Neural cell (in vitro differentiated cells): ENCODE results near the gene SLC35C1.

ENCODE experiments used
- EP300 ChIP-seq: fragments of 450-650 bp; conservative IDR thresholded peaks from 2 replicates; pipeline ENCODE4 v1.6.1; 2014; ENCODE audit warnings: antibody characterized with exemption, mild to moderate bottlenecking, moderate library complexity; ENCODE audit not compliant: poor library complexity, severe bottlenecking
- EZH2 ChIP-seq: fragments of 200-600, 300-800 bp; shearing (Covaris generic), sonication (generic); IDR thresholded peaks from 2 replicates; pipeline ENCODE4 v1.6.1; 2014; ENCODE audit warnings: antibody characterized with exemption, low read length, borderline replicate concordance, mild to moderate bottlenecking; ENCODE audit not compliant: insufficient read depth, poor library complexity, severe bottlenecking
- MXI1 ChIP-seq: fragments of 450-650 bp; conservative IDR thresholded peaks from 2 replicates; pipeline ENCODE4 v1.6.1; 2014; ENCODE audit warnings: antibody characterized with exemption, mild to moderate bottlenecking; ENCODE audit not compliant: poor library complexity, severe bottlenecking
- TAF1 ChIP-seq: IDR thresholded peaks from 2 replicates; pipeline ENCODE4 v1.6.1; 2012; ENCODE audit warnings: low read depth
- TF ChIP-seq, protein P1 (sequence below): fragments of 450-650 bp; IDR thresholded peaks from 2 replicates; pipeline ENCODE4 v1.5.1; 2014; ENCODE audit warnings: antibody characterized with exemption, mild to moderate bottlenecking, moderate library complexity; ENCODE audit not compliant: poor library complexity, severe bottlenecking

DNA sequence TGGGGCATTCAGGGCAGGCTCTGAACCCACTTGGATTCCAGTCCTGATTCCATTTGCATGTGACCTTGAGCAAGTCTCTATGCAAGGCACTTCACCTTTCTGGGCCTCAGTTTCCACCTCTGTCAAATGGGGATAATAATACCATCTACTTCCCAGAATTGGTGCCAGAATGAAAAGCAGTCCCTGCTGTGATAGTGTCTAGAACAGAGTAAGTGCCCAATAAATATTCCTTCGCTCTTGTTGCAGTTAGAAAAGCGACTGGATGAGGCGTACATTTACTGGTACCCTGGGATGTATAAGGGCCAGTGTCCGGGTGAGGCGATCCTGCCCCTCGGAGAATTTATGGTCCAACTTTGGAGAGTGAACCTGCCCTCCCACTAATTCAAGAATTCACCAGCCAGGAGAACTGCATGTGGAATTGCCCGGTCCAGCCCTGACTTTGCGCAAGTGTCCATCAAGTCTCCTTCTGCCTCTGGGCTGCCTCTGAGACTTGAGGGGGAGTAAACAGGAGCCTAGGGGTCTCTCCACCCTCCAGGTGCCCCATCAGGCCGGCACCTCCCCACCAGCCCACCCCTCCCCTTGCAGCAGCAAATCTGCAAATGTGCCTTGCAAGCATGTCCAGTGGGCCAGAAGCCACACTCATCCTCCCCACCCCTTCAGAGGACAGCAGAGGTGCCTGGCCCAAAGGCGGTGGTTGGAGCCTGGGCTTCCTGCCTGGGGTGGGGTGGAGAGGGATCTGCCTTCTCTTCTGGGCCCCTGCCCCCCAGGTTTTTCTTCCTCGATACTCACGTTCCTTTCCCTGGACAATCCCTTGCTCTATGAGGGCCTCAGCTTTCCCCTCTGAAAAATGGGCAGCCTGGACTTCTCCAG lies 30.9 kb upstream of the SLC35C1 start:
- TF ChIP-seq EZH2 (no peak), TAF1 (no peak), MXI1 (no peak), EP300 (no peak)
- TF ChIP-seq, protein P1, sequence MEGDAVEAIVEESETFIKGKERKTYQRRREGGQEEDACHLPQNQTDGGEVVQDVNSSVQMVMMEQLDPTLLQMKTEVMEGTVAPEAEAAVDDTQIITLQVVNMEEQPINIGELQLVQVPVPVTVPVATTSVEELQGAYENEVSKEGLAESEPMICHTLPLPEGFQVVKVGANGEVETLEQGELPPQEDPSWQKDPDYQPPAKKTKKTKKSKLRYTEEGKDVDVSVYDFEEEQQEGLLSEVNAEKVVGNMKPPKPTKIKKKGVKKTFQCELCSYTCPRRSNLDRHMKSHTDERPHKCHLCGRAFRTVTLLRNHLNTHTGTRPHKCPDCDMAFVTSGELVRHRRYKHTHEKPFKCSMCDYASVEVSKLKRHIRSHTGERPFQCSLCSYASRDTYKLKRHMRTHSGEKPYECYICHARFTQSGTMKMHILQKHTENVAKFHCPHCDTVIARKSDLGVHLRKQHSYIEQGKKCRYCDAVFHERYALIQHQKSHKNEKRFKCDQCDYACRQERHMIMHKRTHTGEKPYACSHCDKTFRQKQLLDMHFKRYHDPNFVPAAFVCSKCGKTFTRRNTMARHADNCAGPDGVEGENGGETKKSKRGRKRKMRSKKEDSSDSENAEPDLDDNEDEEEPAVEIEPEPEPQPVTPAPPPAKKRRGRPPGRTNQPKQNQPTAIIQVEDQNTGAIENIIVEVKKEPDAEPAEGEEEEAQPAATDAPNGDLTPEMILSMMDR = no peak
